GM18907 (cell line): ENCODE data around the gene OR14C36.
"Not testable (repeated sequence)": the region's sequence is repeated elsewhere in the genome, so short reads cannot be mapped to it uniquely, and the experiment has no call there.

ENCODE experiments used
- ATAC-seq: cut with Tn5 transposase; IDR thresholded peaks from one replicate; pipeline ENCODE4 v1.9.1; 2021; ENCODE audit warnings: mild to moderate bottlenecking, moderate library complexity; ENCODE audit not compliant: unreplicated experiment

OR14C36 gene

GRCh38 chr1:248348475-248348874 lies at the start of gene OR14C36:
Gene OR14C36 (plus strand): TSS chr1:248348775. CDS start chr1:248348775, 0 bp downstream.
- no peak for ATAC-seq

GRCh38 chr1:248303324-248303723 lies 45.3 kb upstream of the OR14C36 start, which contains the start of gene OR2T12:
Gene OR2T12 (minus strand): TSS chr1:248303424. CDS start chr1:248295578, 7,846 bp downstream.
- no peak for ATAC-seq

- not testable (repeated sequence) for ATAC-seq
These were observed 42.9 kb upstream of the OR14C36 start for GRCh38 chr1:248305672-248306071.

- no peak for ATAC-seq
These were observed 42.5 kb upstream of the OR14C36 start for GRCh38 chr1:248306103-248306502.

GRCh38 chr1:248306740-248307139 lies 41.8 kb upstream of the OR14C36 start:
- not testable (repeated sequence) for ATAC-seq

- no peak for ATAC-seq
These were observed 31.8 kb upstream of the OR14C36 start for GRCh38 chr1:248316796-248317195.

GRCh38 chr1:248324468-248324867 lies 24.1 kb upstream of the OR14C36 start, which contains the start of gene OR2M7:
Gene OR2M7 (minus strand): TSS chr1:248324568. CDS start chr1:248324568, 0 bp downstream.
- no peak for ATAC-seq

GRCh38 chr1:248343451-248343850 lies 5.1 kb upstream of the OR14C36 start:
- ATAC-seq, result no peak

GRCh38 chr1:248359415-248359814 lies 10.8 kb downstream of the OR14C36 start:
- no peak for ATAC-seq

- ATAC-seq, result no peak
These were observed 12.6 kb downstream of the OR14C36 start, which contains the start of gene OR2T4 for GRCh38 chr1:248361121-248361715. Gene OR2T4 (plus strand): TSS chr1:248361665. CDS start chr1:248361665, 0 bp downstream.

- no peak for ATAC-seq
These were observed 18.0 kb downstream of the OR14C36 start for GRCh38 chr1:248366609-248367008.

GRCh38 chr1:248372394-248372793 lies 23.8 kb downstream of the OR14C36 start:
- peak; percentile 74 for ATAC-seq

GRCh38 chr1:248373761-248374160 lies 25.2 kb downstream of the OR14C36 start:
- no peak for ATAC-seq

- ATAC-seq, result no peak
These were observed 26.9 kb downstream of the OR14C36 start, which contains the start of gene OR2T6 for GRCh38 chr1:248375446-248375845. Gene OR2T6 (plus strand): TSS chr1:248375746. CDS start chr1:248387609, 11,863 bp downstream.

- ATAC-seq, result no peak
These were observed 28.3 kb downstream of the OR14C36 start for GRCh38 chr1:248376916-248377315.

GRCh38 chr1:248380854-248381253 lies 32.3 kb downstream of the OR14C36 start:
- ATAC-seq, result no peak

GRCh38 chr1:248388426-248388825 lies 39.9 kb downstream of the OR14C36 start:
- no peak for ATAC-seq

- no peak for ATAC-seq
These were observed 44.5 kb downstream of the OR14C36 start for GRCh38 chr1:248393050-248393449.
